Natural killer cell (primary cell): ENCODE data around the gene ZC3H7B. TPM values are rescaled to one million over a fixed set of nuclear protein-coding genes. Genes with fewer than 3 reads are reported as not detected.

Source experiments
- ATAC-seq, 3 donors: fragments of 150-1000 bp in 2 of 3; fragments of 200-7000 bp in 1 of 3; cut with Tn5 transposase; 1 replicate in 1 of 3; 2 replicates in 2 of 3; pipeline ENCODE4 v1.10.0; 2021; ENCODE audit warnings: mild to moderate bottlenecking in 2 of 3, moderate library complexity in 2 of 3
- DNase-seq, 2 donors: peaks; one replicate each; pipeline versions ENCODE4 v3.0.0 to v3.0.0-alpha.2; 2013 to 2021; ENCODE audit warnings: mixed read lengths in 1 of 2
- H3K27ac ChIP-seq: one replicate; pipeline ENCODE4 v1.5.1; 2013; ENCODE audit warnings: mild to moderate bottlenecking, low read length
- H3K27me3 ChIP-seq: one replicate; pipeline ENCODE4 v1.6.1; 2013; ENCODE audit warnings: low read length; ENCODE audit not compliant: control insufficient read depth, insufficient read depth
- H3K36me3 ChIP-seq: one replicate; pipeline ENCODE4 v1.6.1; 2013; ENCODE audit warnings: low read length; ENCODE audit not compliant: control insufficient read depth, insufficient read depth
- H3K4me1 ChIP-seq: one replicate; pipeline ENCODE4 v1.6.1; 2013; ENCODE audit warnings: low read length; ENCODE audit not compliant: control insufficient read depth, insufficient read depth
- H3K4me3 ChIP-seq: one replicate; pipeline ENCODE4 v1.5.1; 2013; ENCODE audit warnings: low read length
- H3K9me3 ChIP-seq: one replicate; pipeline ENCODE4 v1.6.1; 2013; ENCODE audit warnings: low read length; ENCODE audit not compliant: control insufficient read depth, insufficient read depth
- H3K27ac Mint-ChIP-seq, 2 donors: one replicate each; pipeline ENCODE4 v1.8.0; 2022; ENCODE audit warnings: mild to moderate bottlenecking in 2 of 2, mixed read lengths in 2 of 2, moderate library complexity in 1 of 2
- H3K27me3 Mint-ChIP-seq, 2 donors: one replicate each; pipeline ENCODE4 v1.8.0; 2022; ENCODE audit warnings: low read depth in 2 of 2, mixed read lengths in 2 of 2
- H3K36me3 Mint-ChIP-seq: one replicate; pipeline ENCODE4 v1.8.0; 2022; ENCODE audit warnings: mixed read lengths
- H3K4me1 Mint-ChIP-seq, 2 donors: one replicate each; pipeline ENCODE4 v1.8.0; 2022; ENCODE audit warnings: mixed read lengths in 2 of 2
- H3K4me3 Mint-ChIP-seq: one replicate; pipeline ENCODE4 v1.8.0; 2022; ENCODE audit warnings: mild to moderate bottlenecking, moderate library complexity, mixed read lengths
- H3K9me3 Mint-ChIP-seq, 2 donors: one replicate each; pipeline ENCODE4 v1.8.0; 2022; ENCODE audit warnings: mixed read lengths in 2 of 2
- CTCF ChIP-seq: fragments of 200-600 bp; IDR thresholded peaks from one replicate; pipeline ENCODE4 v1.8.0; 2022; ENCODE audit warnings: antibody characterized with exemption
- WGBS: methylation state at CpG from one replicate; pipeline ENCODE4 v1.1.7; 2013; ENCODE audit warnings: missing lambda C conversion rate; ENCODE audit not compliant: insufficient coverage; 5-methylcytosine and 5-hydroxymethylcytosine counted together
- intact Hi-C: fragments of 100-400 bp; cut with micrococcal nuclease; formaldehyde crosslinking; loops from one replicate; pipeline ENCODE4 v1.14.2; 2022
- total RNA-seq, 4 donors: library from RNA; stranded (reverse); fragments of 120-200 nt in 1 of 4; gene quantifications; one replicate each; pipeline versions ENCODE4 v1.2.3 to v1.2.4, GENCODE V29; 2013 to 2022

Gene ZC3H7B
- total RNA-seq, 3 donors from 2014 or later (not counting 1 experiment from before 2014, with no cell fraction given): 33.9 to 40.3 (median 38.3) TPM

GRCh38 chr22:41264408-41264941 lies 36.9 kb upstream of the ZC3H7B start:
- Mint-ChIP-seq H3K36me3 (no peaks in the 10 kb centered on the region), H3K4me3 (no peak overlapping the region), H3K27ac (no peak overlapping the region), H3K9me3 (no peaks in the 10 kb centered on the region), H3K27me3 (no peaks in the 10 kb centered on the region), H3K4me1 (peaks cover 0 to 4% of the 10 kb centered on the region in 2 donors)
- no peak for ATAC-seq
- intact Hi-C loops: no loop called here
- Histone ChIP-seq H3K36me3 (peaks cover 78% of the 10 kb centered on the region), H3K27me3 (no peaks in the 10 kb centered on the region), H3K4me3 (no peak overlapping the region), H3K27ac (no peak overlapping the region), H3K4me1 (no peaks in the 10 kb centered on the region), H3K9me3 (no peaks in the 10 kb centered on the region)
- no peak for TF ChIP-seq CTCF
- no peak for DNase-seq
- WGBS: 97% methylated on average over 15 of the region's 15 CpGs

- Histone ChIP-seq H3K9me3 (no peaks in the 10 kb centered on the region), H3K4me3 (no peak overlapping the region), H3K4me1 (no peaks in the 10 kb centered on the region), H3K27ac (no peak overlapping the region), H3K36me3 (peaks cover 69% of the 10 kb centered on the region), H3K27me3 (no peaks in the 10 kb centered on the region)
- no peaks in the 10 kb centered on the region for H3K9me3 Mint-ChIP-seq
- H3K4me3 Mint-ChIP-seq: no peak overlapping the region
- ATAC-seq: no peak
- no peaks in the 10 kb centered on the region for H3K36me3 Mint-ChIP-seq
- no peak overlapping the region for H3K27ac Mint-ChIP-seq
- peaks cover 0 to 4% of the 10 kb centered on the region in 2 donors for H3K4me1 Mint-ChIP-seq
- no peak for TF ChIP-seq CTCF
- intact Hi-C loops: no loop called here
- no peak for DNase-seq
- WGBS: 98% methylated on average over 16 of the region's 16 CpGs
- H3K27me3 Mint-ChIP-seq: no peaks in the 10 kb centered on the region
Observed at GRCh38 chr22:41267958-41268357, 33.4 kb upstream of the ZC3H7B start.

- DNase-seq: no peak
- no peaks in the 10 kb centered on the region for H3K9me3 ChIP-seq
- H3K27me3 ChIP-seq: no peaks in the 10 kb centered on the region
- H3K4me3 Mint-ChIP-seq: no peak overlapping the region
- H3K4me1 ChIP-seq: no peaks in the 10 kb centered on the region
- peaks cover 62% of the 10 kb centered on the region for H3K36me3 ChIP-seq
- no peak overlapping the region for H3K4me3 ChIP-seq
- intact Hi-C loops: no loop called here
- WGBS: 97% methylated on average over 9 of the region's 9 CpGs
- H3K9me3 Mint-ChIP-seq: no peaks in the 10 kb centered on the region
- ATAC-seq: no peak
- no peak overlapping the region for H3K27ac ChIP-seq
- no peak for TF ChIP-seq CTCF
- no peak overlapping the region for H3K27ac Mint-ChIP-seq
- H3K27me3 Mint-ChIP-seq: no peaks in the 10 kb centered on the region
- peaks cover 0 to 8% of the 10 kb centered on the region in 2 donors for H3K4me1 Mint-ChIP-seq
- no peaks in the 10 kb centered on the region for H3K36me3 Mint-ChIP-seq
Observed at GRCh38 chr22:41271787-41272186, 29.5 kb upstream of the ZC3H7B start.

GRCh38 chr22:41273128-41273527 lies 28.2 kb upstream of the ZC3H7B start:
- H3K36me3 Mint-ChIP-seq: no peaks in the 10 kb centered on the region
- over 99% methylated on average over 7 of the region's 7 CpGs for WGBS
- DNase-seq: no peak
- no peak overlapping the region for H3K4me3 ChIP-seq
- no peaks in the 10 kb centered on the region for H3K4me1 ChIP-seq
- H3K9me3 Mint-ChIP-seq: no peaks in the 10 kb centered on the region
- intact Hi-C loops: no loop called here
- ATAC-seq: no peak
- no peaks in the 10 kb centered on the region for H3K27me3 ChIP-seq
- peaks cover 0 to 8% of the 10 kb centered on the region in 2 donors for H3K4me1 Mint-ChIP-seq
- peaks cover 59% of the 10 kb centered on the region for H3K36me3 ChIP-seq
- no peak overlapping the region for H3K27ac Mint-ChIP-seq
- TF ChIP-seq CTCF: no peak
- no peak overlapping the region for H3K4me3 Mint-ChIP-seq
- no peaks in the 10 kb centered on the region for H3K9me3 ChIP-seq
- H3K27me3 Mint-ChIP-seq: no peaks in the 10 kb centered on the region
- H3K27ac ChIP-seq: no peak overlapping the region
